HG02642 (cell line): ENCODE measurements around the gene CCT8L2.
"Not testable (repeated sequence)": the region's sequence is repeated elsewhere in the genome, so short reads cannot be mapped to it uniquely, and the experiment has no call there.

Experiments
- ATAC-seq: cut with Tn5 transposase; IDR thresholded peaks from one replicate; pipeline ENCODE4 v1.9.1; 2021; ENCODE audit warnings: mild to moderate bottlenecking; ENCODE audit not compliant: unreplicated experiment, poor library complexity

Gene CCT8L2

GRCh38 chr22:16600644-16601436, 8.2 kb upstream of the CCT8L2 start:
- not testable (repeated sequence) for ATAC-seq

- ATAC-seq = not testable (repeated sequence)
These were observed 7.0 kb upstream of the CCT8L2 start for GRCh38 chr22:16599648-16600047.

GRCh38 chr22:16595251-16595650, 2.6 kb upstream of the CCT8L2 start:
- ATAC-seq = not testable (repeated sequence)

- no peak for ATAC-seq
These were observed 1.4 kb upstream of the CCT8L2 start for GRCh38 chr22:16594026-16594425.

GRCh38 chr22:16592231-16592630, 379 bp downstream of the CCT8L2 start:
- ATAC-seq = not testable (repeated sequence)

GRCh38 chr22:16591136-16591535, 1.5 kb downstream of the CCT8L2 start:
- not testable (repeated sequence) for ATAC-seq

- ATAC-seq = no peak
These were observed 5.6 kb downstream of the CCT8L2 start for GRCh38 chr22:16586991-16587390.

- ATAC-seq = no peak
These were observed 6.4 kb downstream of the CCT8L2 start for GRCh38 chr22:16586170-16586569.

- not testable (repeated sequence) for ATAC-seq
These were observed 11.7 kb downstream of the CCT8L2 start for GRCh38 chr22:16580872-16581271.

GRCh38 chr22:16569240-16569834, 23.3 kb downstream of the CCT8L2 start:
- ATAC-seq = not testable (repeated sequence)

GRCh38 chr22:16568425-16568758, 24.2 kb downstream of the CCT8L2 start:
- no peak for ATAC-seq

GRCh38 chr22:16567617-16568424, 24.8 kb downstream of the CCT8L2 start:
- ATAC-seq = not testable (repeated sequence)

GRCh38 chr22:16566421-16567151, 26.0 kb downstream of the CCT8L2 start:
- not testable (repeated sequence) for ATAC-seq

- not testable (repeated sequence) for ATAC-seq
These were observed 26.8 kb downstream of the CCT8L2 start for GRCh38 chr22:16565585-16566420.

GRCh38 chr22:16564837-16565584, 27.6 kb downstream of the CCT8L2 start:
- not testable (repeated sequence) for ATAC-seq

- ATAC-seq = no peak
These were observed 28.8 kb downstream of the CCT8L2 start for GRCh38 chr22:16563555-16564520.

GRCh38 chr22:16562711-16563554, 29.7 kb downstream of the CCT8L2 start:
- no peak for ATAC-seq
